Common myeloid progenitor, CD34-positive (primary cell): ENCODE measurements around the gene WIF1.

ENCODE experiments used
- CTCF ChIA-PET: fragments of 350-600 bp; sonication (Branson Sonifier 250); formaldehyde crosslinking; loops from one replicate; lab custom pipeline; 2021; ENCODE audit warnings: antibody characterized with exemption; lab: Charles Lee
- POLR2A ChIA-PET: fragments of 350-600 bp; sonication (Branson Sonifier 250); formaldehyde crosslinking; loops from one replicate; lab custom pipeline; 2021; ENCODE audit warnings: antibody characterized with exemption; lab: Charles Lee
- DNase-seq, 3 donors: peaks; one replicate each; pipeline versions ENCODE4 v3.0.0 to v3.0.0-alpha.2; 2013
- H3K27ac ChIP-seq, 2 experiments: 1 replicate in 1 of 2; 2 replicates in 1 of 2; pipeline ENCODE4 v1.7.0; 2013; ENCODE audit warnings: inconsistent platforms in 2 of 2, low read length in 2 of 2, mild to moderate bottlenecking in 2 of 2, low read depth in 1 of 2, moderate library complexity in 1 of 2; ENCODE audit not compliant: severe bottlenecking in 2 of 2, insufficient read depth in 1 of 2, poor library complexity in 1 of 2
- H3K27me3 ChIP-seq, 5 experiments: replicated peaks in 2 of 5; 1 replicate in 3 of 5; 2 replicates in 2 of 5; pipeline versions ENCODE4 v1.6.1 to v1.7.0; 2013; ENCODE audit warnings: low read length in 4 of 5, mild to moderate bottlenecking in 2 of 5, moderate library complexity in 2 of 5, inconsistent platforms in 1 of 5; ENCODE audit not compliant: insufficient read depth in 5 of 5, control insufficient read depth in 4 of 5
- H3K36me3 ChIP-seq, 4 experiments: 1 replicate in 2 of 4; 2 replicates in 2 of 4; pipeline versions ENCODE4 v1.6.1 to v1.7.0; 2013; ENCODE audit warnings: low read length in 3 of 4, control low read depth in 1 of 4, mild to moderate bottlenecking in 1 of 4; ENCODE audit not compliant: control insufficient read depth in 4 of 4, insufficient read depth in 4 of 4
- H3K4me1 ChIP-seq, 4 experiments: 1 replicate in 3 of 4; 2 replicates in 1 of 4; pipeline versions ENCODE4 v1.6.1 to v1.7.1; 2013; ENCODE audit warnings: low read length in 3 of 4, mild to moderate bottlenecking in 3 of 4, control low read depth in 1 of 4, inconsistent platforms in 1 of 4, moderate library complexity in 1 of 4; ENCODE audit not compliant: control insufficient read depth in 4 of 4, insufficient read depth in 4 of 4; ENCODE audit errors: control extremely low read depth in 1 of 4
- H3K4me3 ChIP-seq, 7 experiments: 1 replicate in 4 of 7; 2 replicates in 3 of 7; pipeline versions ENCODE4 v1.5.1 to v1.7.0; 2013; ENCODE audit warnings: mild to moderate bottlenecking in 7 of 7, low read length in 6 of 7, moderate library complexity in 6 of 7, inconsistent platforms in 2 of 7, low read depth in 2 of 7, control low read depth in 1 of 7; ENCODE audit not compliant: insufficient read depth in 4 of 7, control insufficient read depth in 1 of 7; ENCODE audit errors: extremely low read depth in 1 of 7
- H3K9me3 ChIP-seq, 5 experiments: 1 replicate in 4 of 5; 2 replicates in 1 of 5; pipeline versions ENCODE4 v1.6.1 to v1.7.1; 2013; ENCODE audit warnings: low read length in 4 of 5, mild to moderate bottlenecking in 2 of 5, inconsistent platforms in 1 of 5, low read depth in 1 of 5, moderate library complexity in 1 of 5; ENCODE audit not compliant: control insufficient read depth in 4 of 5, insufficient read depth in 2 of 5; ENCODE audit errors: control extremely low read depth in 1 of 5
- WGBS: methylation state at CpG from one replicate; pipeline ENCODE4 v1.1.5; 2013; ENCODE audit not compliant: insufficient coverage; 5-methylcytosine and 5-hydroxymethylcytosine counted together

WIF1 gene

GRCh38 chr12:65164244-65164643, 43.1 kb upstream of the WIF1 start:
- Histone ChIP-seq H3K4me3 (no peak overlapping the region), H3K27ac (no peak overlapping the region), H3K4me1 (peaks cover 0 to 11% (median 5%) of the 10 kb centered on the region in 4 experiments), H3K27me3 (no peaks in the 10 kb centered on the region), H3K9me3 (no peaks in the 10 kb centered on the region), H3K36me3 (no peaks in the 10 kb centered on the region)
- DNase-seq: no peak
- CTCF ChIA-PET: interaction anchor here (1.6 kb wide), 1 partner anchor 8 kb away, joined by 4 read pairs; no protein-coding TSS in a partner anchor
- POLR2A ChIA-PET: no interaction called here
- WGBS: no CpG with 5 or more reads among the region's 2 CpGs

GRCh38 chr12:65162609-65163008, 41.5 kb upstream of the WIF1 start:
- no peak overlapping the region for H3K4me3 ChIP-seq
- H3K27ac ChIP-seq: no peak overlapping the region
- DNase-seq: no peak
- H3K4me1 ChIP-seq: no peaks in the 10 kb centered on the region
- no peaks in the 10 kb centered on the region for H3K9me3 ChIP-seq
- H3K27me3 ChIP-seq: no peaks in the 10 kb centered on the region
- no peaks in the 10 kb centered on the region for H3K36me3 ChIP-seq
- whole genome bisulfite sequencing: no CpG with 5 or more reads among the region's 1 CpG
- CTCF ChIA-PET: interaction anchor here (1.1 kb wide), 2 partner anchors 9 to 24 kb away, joined by 3 to 7 read pairs; no protein-coding TSS in a partner anchor
- POLR2A ChIA-PET: no interaction called here

GRCh38 chr12:65157091-65157490, 36.0 kb upstream of the WIF1 start:
- Histone ChIP-seq H3K36me3 (no peaks in the 10 kb centered on the region), H3K4me3 (peak overlapping the region in 6 of 7 experiments; percentile 15 to 60 (median 33)), H3K27ac (peak overlapping the region in 1 of 2 experiments; percentile 19), H3K9me3 (no peaks in the 10 kb centered on the region), H3K27me3 (no peaks in the 10 kb centered on the region), H3K4me1 (peaks cover 6 to 20% (median 12%) of the 10 kb centered on the region in 4 experiments)
- POLR2A ChIA-PET: no interaction called here
- CTCF ChIA-PET: interaction anchor here (0.8 to 4.2 kb wide), 8 partner anchors 8 to 79 kb away, joined by 3 to 23 read pairs (median 4); partner anchors contain the start of gene LEMD3
- 86% methylated on average over 3 of the region's 4 CpGs for WGBS
- no peak for DNase-seq

GRCh38 chr12:65156366-65156841, 35.3 kb upstream of the WIF1 start:
- Histone ChIP-seq H3K36me3 (no peaks in the 10 kb centered on the region), H3K9me3 (no peaks in the 10 kb centered on the region), H3K27me3 (no peaks in the 10 kb centered on the region), H3K4me3 (peak overlapping the region in 6 of 7 experiments; percentile 15 to 60 (median 33)), H3K27ac (peak overlapping the region; percentile 19 to 63), H3K4me1 (peaks cover 6 to 20% (median 12%) of the 10 kb centered on the region in 4 experiments)
- POLR2A ChIA-PET: no interaction called here
- peak; percentile 49 to 88 (median 83) for DNase-seq
- WGBS: no CpG with 5 or more reads among the region's 2 CpGs
- CTCF ChIA-PET: interaction anchor here (0.8 to 4.2 kb wide), 7 partner anchors 9 to 75 kb away, joined by 3 to 23 read pairs (median 4); partner anchors contain the start of gene LEMD3

GRCh38 chr12:65155784-65156183, 34.7 kb upstream of the WIF1 start:
- no peaks in the 10 kb centered on the region for H3K27me3 ChIP-seq
- no peaks in the 10 kb centered on the region for H3K36me3 ChIP-seq
- CTCF ChIA-PET: interaction anchor here (0.8 to 4.2 kb wide), 6 partner anchors 8 to 76 kb away, joined by 3 to 23 read pairs (median 4); partner anchors contain the start of gene LEMD3
- POLR2A ChIA-PET: no interaction called here
- H3K4me3 ChIP-seq: peak overlapping the region in 1 of 7 experiments; percentile 19
- no CpG with 5 or more reads among the region's 3 CpGs for WGBS
- peak in 2 of 3 donors; percentile 14 to 20 for DNase-seq
- peaks cover 6 to 20% (median 12%) of the 10 kb centered on the region in 4 experiments for H3K4me1 ChIP-seq
- no peaks in the 10 kb centered on the region for H3K9me3 ChIP-seq
- H3K27ac ChIP-seq: no peak overlapping the region

- CTCF ChIA-PET: interaction anchor here (0.8 kb wide), 1 partner anchor 23 kb away, joined by 3 read pairs; no protein-coding TSS in a partner anchor
- Histone ChIP-seq H3K4me1 (peaks cover 6 to 29% (median 12%) of the 10 kb centered on the region in 4 experiments), H3K27me3 (no peaks in the 10 kb centered on the region), H3K4me3 (no peak overlapping the region), H3K36me3 (no peaks in the 10 kb centered on the region), H3K9me3 (no peaks in the 10 kb centered on the region), H3K27ac (no peak overlapping the region)
- no peak for DNase-seq
- POLR2A ChIA-PET: no interaction called here
- WGBS: no CpG with 5 or more reads among the region's 1 CpG
These were observed 31.5 kb upstream of the WIF1 start for GRCh38 chr12:65152596-65152995.

- no peak for DNase-seq
- no peaks in the 10 kb centered on the region for H3K27me3 ChIP-seq
- no peak overlapping the region for H3K4me3 ChIP-seq
- H3K36me3 ChIP-seq: no peaks in the 10 kb centered on the region
- H3K9me3 ChIP-seq: no peaks in the 10 kb centered on the region
- POLR2A ChIA-PET: no interaction called here
- CTCF ChIA-PET: no interaction called here
- peaks cover 4 to 23% (median 10%) of the 10 kb centered on the region in 4 experiments for H3K4me1 ChIP-seq
- H3K27ac ChIP-seq: no peak overlapping the region
These were observed 30.9 kb upstream of the WIF1 start for GRCh38 chr12:65152012-65152411.
